Neural cell (in vitro differentiated cells): Measurements from ENCODE around the gene FCN2.

Source experiments
- EZH2 ChIP-seq: fragments of 200-600, 300-800 bp; shearing (Covaris generic), sonication (generic); IDR thresholded peaks from 2 replicates; pipeline ENCODE4 v1.6.1; 2014; ENCODE audit warnings: antibody characterized with exemption, low read length, borderline replicate concordance, mild to moderate bottlenecking; ENCODE audit not compliant: insufficient read depth, poor library complexity, severe bottlenecking
- MXI1 ChIP-seq: fragments of 450-650 bp; conservative IDR thresholded peaks from 2 replicates; pipeline ENCODE4 v1.6.1; 2014; ENCODE audit warnings: antibody characterized with exemption, mild to moderate bottlenecking; ENCODE audit not compliant: poor library complexity, severe bottlenecking
- POLR2AphosphoS5 ChIP-seq: IDR thresholded peaks from 2 replicates; pipeline ENCODE4 v1.6.1; 2012
- TF ChIP-seq, protein P1 (sequence below): fragments of 450-650 bp; IDR thresholded peaks from 2 replicates; pipeline ENCODE4 v1.5.1; 2014; ENCODE audit warnings: antibody characterized with exemption, mild to moderate bottlenecking, moderate library complexity; ENCODE audit not compliant: poor library complexity, severe bottlenecking
- TF ChIP-seq, protein P2 (sequence below): IDR thresholded peaks from 2 replicates; pipeline ENCODE4 v1.6.1; 2012; ENCODE audit warnings: borderline replicate concordance

DNA sequence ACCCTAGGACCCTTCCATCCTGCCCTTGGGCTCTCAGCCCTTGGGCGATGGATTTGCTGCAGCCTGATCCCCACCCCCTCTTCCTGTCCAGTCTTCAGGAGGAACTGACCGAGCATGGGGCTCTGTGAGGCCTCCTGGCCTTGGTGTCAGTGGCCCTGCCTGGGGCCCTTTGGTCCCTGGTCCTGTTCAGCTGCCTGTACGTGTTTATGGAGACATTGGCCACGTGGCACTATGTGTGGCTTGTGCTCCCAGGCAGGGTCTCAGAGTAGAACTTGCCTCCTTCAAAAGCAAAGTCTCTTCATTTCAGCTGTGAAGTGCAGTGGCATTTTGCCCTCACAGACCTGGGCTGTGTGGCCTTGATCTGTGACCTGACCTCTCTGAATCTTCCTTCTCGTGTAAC, 11.1 kb downstream of the FCN2 start:
- TF ChIP-seq, protein P1, sequence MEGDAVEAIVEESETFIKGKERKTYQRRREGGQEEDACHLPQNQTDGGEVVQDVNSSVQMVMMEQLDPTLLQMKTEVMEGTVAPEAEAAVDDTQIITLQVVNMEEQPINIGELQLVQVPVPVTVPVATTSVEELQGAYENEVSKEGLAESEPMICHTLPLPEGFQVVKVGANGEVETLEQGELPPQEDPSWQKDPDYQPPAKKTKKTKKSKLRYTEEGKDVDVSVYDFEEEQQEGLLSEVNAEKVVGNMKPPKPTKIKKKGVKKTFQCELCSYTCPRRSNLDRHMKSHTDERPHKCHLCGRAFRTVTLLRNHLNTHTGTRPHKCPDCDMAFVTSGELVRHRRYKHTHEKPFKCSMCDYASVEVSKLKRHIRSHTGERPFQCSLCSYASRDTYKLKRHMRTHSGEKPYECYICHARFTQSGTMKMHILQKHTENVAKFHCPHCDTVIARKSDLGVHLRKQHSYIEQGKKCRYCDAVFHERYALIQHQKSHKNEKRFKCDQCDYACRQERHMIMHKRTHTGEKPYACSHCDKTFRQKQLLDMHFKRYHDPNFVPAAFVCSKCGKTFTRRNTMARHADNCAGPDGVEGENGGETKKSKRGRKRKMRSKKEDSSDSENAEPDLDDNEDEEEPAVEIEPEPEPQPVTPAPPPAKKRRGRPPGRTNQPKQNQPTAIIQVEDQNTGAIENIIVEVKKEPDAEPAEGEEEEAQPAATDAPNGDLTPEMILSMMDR: no peak
- TF ChIP-seq EZH2: no peak
- no peak for TF ChIP-seq MXI1
- TF ChIP-seq, protein P2, sequence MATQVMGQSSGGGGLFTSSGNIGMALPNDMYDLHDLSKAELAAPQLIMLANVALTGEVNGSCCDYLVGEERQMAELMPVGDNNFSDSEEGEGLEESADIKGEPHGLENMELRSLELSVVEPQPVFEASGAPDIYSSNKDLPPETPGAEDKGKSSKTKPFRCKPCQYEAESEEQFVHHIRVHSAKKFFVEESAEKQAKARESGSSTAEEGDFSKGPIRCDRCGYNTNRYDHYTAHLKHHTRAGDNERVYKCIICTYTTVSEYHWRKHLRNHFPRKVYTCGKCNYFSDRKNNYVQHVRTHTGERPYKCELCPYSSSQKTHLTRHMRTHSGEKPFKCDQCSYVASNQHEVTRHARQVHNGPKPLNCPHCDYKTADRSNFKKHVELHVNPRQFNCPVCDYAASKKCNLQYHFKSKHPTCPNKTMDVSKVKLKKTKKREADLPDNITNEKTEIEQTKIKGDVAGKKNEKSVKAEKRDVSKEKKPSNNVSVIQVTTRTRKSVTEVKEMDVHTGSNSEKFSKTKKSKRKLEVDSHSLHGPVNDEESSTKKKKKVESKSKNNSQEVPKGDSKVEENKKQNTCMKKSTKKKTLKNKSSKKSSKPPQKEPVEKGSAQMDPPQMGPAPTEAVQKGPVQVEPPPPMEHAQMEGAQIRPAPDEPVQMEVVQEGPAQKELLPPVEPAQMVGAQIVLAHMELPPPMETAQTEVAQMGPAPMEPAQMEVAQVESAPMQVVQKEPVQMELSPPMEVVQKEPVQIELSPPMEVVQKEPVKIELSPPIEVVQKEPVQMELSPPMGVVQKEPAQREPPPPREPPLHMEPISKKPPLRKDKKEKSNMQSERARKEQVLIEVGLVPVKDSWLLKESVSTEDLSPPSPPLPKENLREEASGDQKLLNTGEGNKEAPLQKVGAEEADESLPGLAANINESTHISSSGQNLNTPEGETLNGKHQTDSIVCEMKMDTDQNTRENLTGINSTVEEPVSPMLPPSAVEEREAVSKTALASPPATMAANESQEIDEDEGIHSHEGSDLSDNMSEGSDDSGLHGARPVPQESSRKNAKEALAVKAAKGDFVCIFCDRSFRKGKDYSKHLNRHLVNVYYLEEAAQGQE: no peak
- no peak for TF ChIP-seq POLR2AphosphoS5
